T-helper 2 cell treated with Interferon-gamma antibody and Interleukin-4, amounts not matched to agents 5 μg/mL and 100 μg/mL, for 36 hours (primary cell): ENCODE data around the gene C6orf163.

Experiments used
- DNase-seq: peaks from one replicate; pipeline ENCODE4 v3.0.0; 2021; ENCODE audit warnings: low spot score
- H3K27ac Mint-ChIP-seq: one replicate; pipeline ENCODE4 v1.8.0; 2021; ENCODE audit warnings: mild to moderate bottlenecking, mixed read lengths
- H3K27me3 Mint-ChIP-seq: one replicate; pipeline ENCODE4 v1.8.0; 2021; ENCODE audit warnings: low read depth, mixed read lengths
- H3K36me3 Mint-ChIP-seq: one replicate; pipeline ENCODE4 v1.8.0; 2021; ENCODE audit warnings: low read depth, mixed read lengths
- H3K4me1 Mint-ChIP-seq: one replicate; pipeline ENCODE4 v1.8.0; 2021; ENCODE audit warnings: low read depth, mixed read lengths
- H3K4me3 Mint-ChIP-seq: one replicate; pipeline ENCODE4 v1.8.0; 2022; ENCODE audit warnings: mild to moderate bottlenecking, moderate library complexity, mixed read lengths
- H3K9me3 Mint-ChIP-seq: one replicate; pipeline ENCODE4 v1.8.0; 2021; ENCODE audit warnings: mixed read lengths

Gene C6orf163

GRCh38 chr6:87340230-87340629 is 4.4 kb upstream of the C6orf163 start:
- H3K36me3 Mint-ChIP-seq: no peaks in the 10 kb centered on the region
- H3K9me3 Mint-ChIP-seq: no peaks in the 10 kb centered on the region
- no peak for DNase-seq
- H3K4me3 Mint-ChIP-seq: no peak overlapping the region
- no peak overlapping the region for H3K27ac Mint-ChIP-seq
- H3K27me3 Mint-ChIP-seq: no peaks in the 10 kb centered on the region
- no peaks in the 10 kb centered on the region for H3K4me1 Mint-ChIP-seq

- no peaks in the 10 kb centered on the region for H3K9me3 Mint-ChIP-seq
Measured at GRCh38 chr6:87341158-87341557, 3.5 kb upstream of the C6orf163 start.

GRCh38 chr6:87341899-87342298 is 2.7 kb upstream of the C6orf163 start:
- H3K36me3 Mint-ChIP-seq: no peaks in the 10 kb centered on the region
- no peak overlapping the region for H3K4me3 Mint-ChIP-seq
- DNase-seq: no peak
- no peaks in the 10 kb centered on the region for H3K4me1 Mint-ChIP-seq
- no peak overlapping the region for H3K27ac Mint-ChIP-seq
- no peaks in the 10 kb centered on the region for H3K27me3 Mint-ChIP-seq
- H3K9me3 Mint-ChIP-seq: no peaks in the 10 kb centered on the region

More at GRCh38 chr6:87341158-87341557, 3.5 kb upstream of the C6orf163 start:
- no peaks in the 10 kb centered on the region for H3K4me1 Mint-ChIP-seq
- H3K27ac Mint-ChIP-seq: no peak overlapping the region
- no peak for DNase-seq
- H3K4me3 Mint-ChIP-seq: no peak overlapping the region
- no peaks in the 10 kb centered on the region for H3K27me3 Mint-ChIP-seq
- no peaks in the 10 kb centered on the region for H3K36me3 Mint-ChIP-seq

GRCh38 chr6:87342829-87343228 is 1.8 kb upstream of the C6orf163 start:
- H3K4me3 Mint-ChIP-seq: no peak overlapping the region
- no peaks in the 10 kb centered on the region for H3K4me1 Mint-ChIP-seq
- H3K9me3 Mint-ChIP-seq: no peaks in the 10 kb centered on the region
- no peaks in the 10 kb centered on the region for H3K36me3 Mint-ChIP-seq
- DNase-seq: no peak
- no peaks in the 10 kb centered on the region for H3K27me3 Mint-ChIP-seq
- H3K27ac Mint-ChIP-seq: no peak overlapping the region

GRCh38 chr6:87346700-87347099 is 2.1 kb downstream of the C6orf163 start:
- no peak for DNase-seq
- Mint-ChIP-seq H3K36me3 (no peaks in the 10 kb centered on the region), H3K27ac (no peak overlapping the region), H3K4me1 (no peaks in the 10 kb centered on the region), H3K27me3 (no peaks in the 10 kb centered on the region), H3K9me3 (no peaks in the 10 kb centered on the region), H3K4me3 (no peak overlapping the region)

- Mint-ChIP-seq H3K4me1 (no peaks in the 10 kb centered on the region), H3K4me3 (no peak overlapping the region), H3K9me3 (no peaks in the 10 kb centered on the region), H3K27ac (no peak overlapping the region), H3K36me3 (no peaks in the 10 kb centered on the region), H3K27me3 (no peaks in the 10 kb centered on the region)
- no peak for DNase-seq
Measured at GRCh38 chr6:87349896-87350295, 5.3 kb downstream of the C6orf163 start.

GRCh38 chr6:87350516-87350915 is 5.9 kb downstream of the C6orf163 start:
- Mint-ChIP-seq H3K4me1 (no peaks in the 10 kb centered on the region), H3K27ac (no peak overlapping the region), H3K9me3 (no peaks in the 10 kb centered on the region), H3K27me3 (no peaks in the 10 kb centered on the region), H3K4me3 (no peak overlapping the region), H3K36me3 (no peaks in the 10 kb centered on the region)
- DNase-seq: no peak

GRCh38 chr6:87351583-87351982 is 7.0 kb downstream of the C6orf163 start:
- no peak for DNase-seq

GRCh38 chr6:87356181-87356580 is 11.6 kb downstream of the C6orf163 start:
- no peak for DNase-seq
- Mint-ChIP-seq H3K36me3 (no peaks in the 10 kb centered on the region), H3K27me3 (no peaks in the 10 kb centered on the region), H3K4me1 (no peaks in the 10 kb centered on the region), H3K9me3 (no peaks in the 10 kb centered on the region), H3K4me3 (no peak overlapping the region), H3K27ac (no peak overlapping the region)

More at GRCh38 chr6:87351583-87351982, 7.0 kb downstream of the C6orf163 start:
- no peak overlapping the region for H3K27ac Mint-ChIP-seq
- no peaks in the 10 kb centered on the region for H3K36me3 Mint-ChIP-seq
- no peaks in the 10 kb centered on the region for H3K27me3 Mint-ChIP-seq
- H3K4me1 Mint-ChIP-seq: no peaks in the 10 kb centered on the region
- H3K4me3 Mint-ChIP-seq: no peak overlapping the region
- H3K9me3 Mint-ChIP-seq: no peaks in the 10 kb centered on the region

GRCh38 chr6:87357479-87358196 is 13.0 kb downstream of the C6orf163 start:
- H3K9me3 Mint-ChIP-seq: no peaks in the 10 kb centered on the region
- no peak overlapping the region for H3K4me3 Mint-ChIP-seq
- H3K4me1 Mint-ChIP-seq: no peaks in the 10 kb centered on the region
- no peak for DNase-seq
- no peaks in the 10 kb centered on the region for H3K36me3 Mint-ChIP-seq
- H3K27me3 Mint-ChIP-seq: no peaks in the 10 kb centered on the region
- no peak overlapping the region for H3K27ac Mint-ChIP-seq

- Mint-ChIP-seq H3K36me3 (no peaks in the 10 kb centered on the region), H3K9me3 (no peaks in the 10 kb centered on the region), H3K4me1 (no peaks in the 10 kb centered on the region), H3K27me3 (no peaks in the 10 kb centered on the region), H3K27ac (no peak overlapping the region), H3K4me3 (no peak overlapping the region)
- DNase-seq: no peak
Measured at GRCh38 chr6:87364602-87365252, 20.1 kb downstream of the C6orf163 start.

GRCh38 chr6:87366072-87366827 is 21.6 kb downstream of the C6orf163 start:
- no peak overlapping the region for H3K27ac Mint-ChIP-seq
- no peaks in the 10 kb centered on the region for H3K27me3 Mint-ChIP-seq
- no peaks in the 10 kb centered on the region for H3K36me3 Mint-ChIP-seq
- no peaks in the 10 kb centered on the region for H3K4me1 Mint-ChIP-seq
- H3K4me3 Mint-ChIP-seq: no peak overlapping the region
- no peak for DNase-seq
- H3K9me3 Mint-ChIP-seq: no peaks in the 10 kb centered on the region

- no peaks in the 10 kb centered on the region for H3K27me3 Mint-ChIP-seq
- H3K36me3 Mint-ChIP-seq: no peaks in the 10 kb centered on the region
- H3K9me3 Mint-ChIP-seq: no peaks in the 10 kb centered on the region
- no peaks in the 10 kb centered on the region for H3K4me1 Mint-ChIP-seq
- no peak overlapping the region for H3K4me3 Mint-ChIP-seq
- DNase-seq: no peak
- no peak overlapping the region for H3K27ac Mint-ChIP-seq
Measured at GRCh38 chr6:87366899-87367298, 22.3 kb downstream of the C6orf163 start.

- Mint-ChIP-seq H3K4me1 (no peaks in the 10 kb centered on the region), H3K36me3 (no peaks in the 10 kb centered on the region), H3K27me3 (no peaks in the 10 kb centered on the region), H3K9me3 (no peaks in the 10 kb centered on the region), H3K4me3 (no peak overlapping the region), H3K27ac (no peak overlapping the region)
- DNase-seq: no peak
Measured at GRCh38 chr6:87373377-87373776, 28.8 kb downstream of the C6orf163 start.
